Measurements from ENCODE around the gene TIMM10. TPM values are rescaled to one million over a fixed set of nuclear protein-coding genes. Genes with fewer than 3 reads are reported as not detected.

TIMM10 gene
- total RNA-seq: 54.1 and 60.8 TPM in 2 replicates

- intact Hi-C loops (cut with micrococcal nuclease): loop anchor here (1.0 to 2.0 kb wide), 15 partner anchors 16 to 1614 kb away; partner anchors contain the start of genes CLP1, MED19, SELENOH and SLC43A1
Measured at GRCh38 chr11:57530596-57531507, at the start of gene TIMM10. TSS of gene TIMM10 (minus strand) at chr11:57530754. CDS start at chr11:57530189, 565 bp downstream.

- intact Hi-C loops (cut with micrococcal nuclease): no loop called here
Measured at GRCh38 chr11:57574061-57574460, 43.5 kb upstream of the TIMM10 start.

- intact Hi-C loops (cut with micrococcal nuclease): no loop called here
Measured at GRCh38 chr11:57571606-57572005, 41.1 kb upstream of the TIMM10 start.

GRCh38 chr11:57568330-57568766 is 37.8 kb upstream of the TIMM10 start:
- intact Hi-C loops (cut with micrococcal nuclease): loop anchor here (1.0 to 5.0 kb wide), 5 partner anchors 73 to 1539 kb away; partner anchors contain the start of gene FAM111B

GRCh38 chr11:57567515-57568329 is 37.2 kb upstream of the TIMM10 start, which contains the start of gene UBE2L6:
TSS of gene UBE2L6 (minus strand) at chr11:57567672. CDS start at chr11:57567611, 61 bp downstream.
- intact Hi-C loops (cut with micrococcal nuclease): loop anchor here (1.0 to 5.0 kb wide), 10 partner anchors 74 to 1575 kb away; partner anchors contain the start of genes FAM111A, FAM111B, SELENOH and SSRP1

GRCh38 chr11:57566905-57567514 is 36.5 kb upstream of the TIMM10 start:
- intact Hi-C loops (cut with micrococcal nuclease): loop anchor here (1.0 to 5.0 kb wide), 14 partner anchors 37 to 1576 kb away; partner anchors contain the start of genes CLP1, FAM111A, FAM111B and MED19

GRCh38 chr11:57566005-57566904 is 35.7 kb upstream of the TIMM10 start:
- intact Hi-C loops (cut with micrococcal nuclease): loop anchor here (1.0 to 5.0 kb wide), 13 partner anchors 36 to 1577 kb away; partner anchors contain the start of genes CLP1, FAM111A, FAM111B and MED19

GRCh38 chr11:57562596-57562995 is 32.0 kb upstream of the TIMM10 start:
- intact Hi-C loops (cut with micrococcal nuclease): no loop called here

GRCh38 chr11:57560146-57560545 is 29.6 kb upstream of the TIMM10 start:
- intact Hi-C loops (cut with micrococcal nuclease): no loop called here

- intact Hi-C loops (cut with micrococcal nuclease): no loop called here
Measured at GRCh38 chr11:57556041-57556440, 25.5 kb upstream of the TIMM10 start.

GRCh38 chr11:57555393-57555792 is 24.8 kb upstream of the TIMM10 start:
- intact Hi-C loops (cut with micrococcal nuclease): no loop called here

- intact Hi-C loops (cut with micrococcal nuclease): no loop called here
Measured at GRCh38 chr11:57552479-57552878, 21.9 kb upstream of the TIMM10 start.

- intact Hi-C loops (cut with micrococcal nuclease): no loop called here
Measured at GRCh38 chr11:57551941-57552340, 21.4 kb upstream of the TIMM10 start.

GRCh38 chr11:57549983-57550382 is 19.4 kb upstream of the TIMM10 start:
- intact Hi-C loops (cut with micrococcal nuclease): no loop called here

- intact Hi-C loops (cut with micrococcal nuclease): no loop called here
Measured at GRCh38 chr11:57547854-57548377, 17.4 kb upstream of the TIMM10 start.

GRCh38 chr11:57546869-57547475 is 16.4 kb upstream of the TIMM10 start:
- intact Hi-C loops (cut with micrococcal nuclease): no loop called here

GRCh38 chr11:57546451-57546850 is 15.9 kb upstream of the TIMM10 start:
- intact Hi-C loops (cut with micrococcal nuclease): no loop called here

GRCh38 chr11:57545883-57546282 is 15.3 kb upstream of the TIMM10 start:
- intact Hi-C loops (cut with micrococcal nuclease): no loop called here

GRCh38 chr11:57544566-57544965 is 14.0 kb upstream of the TIMM10 start:
- intact Hi-C loops (cut with micrococcal nuclease): no loop called here
